Keratinocyte (primary cell): ENCODE data around the gene SSH2. TPM values are rescaled to one million over a fixed set of nuclear protein-coding genes. Genes with fewer than 3 reads are reported as not detected.

ENCODE experiments used
- DNase-seq: peaks from one replicate; pipeline ENCODE4 v3.0.0-alpha.2; 2011; ENCODE audit warnings: low read depth, missing footprints, low spot score
- FAIRE-seq: peaks from 2 replicates; lab custom pipeline; 2011; peaks lifted over from hg19 to GRCh38; lab: Jason Lieb, UNC
- H2AFZ ChIP-seq: 2 replicates; pipeline ENCODE4 v1.6.0; 2012; ENCODE audit warnings: low read length, control low read depth, inconsistent platforms; ENCODE audit not compliant: control insufficient read depth
- H3K27ac ChIP-seq: 2 replicates; pipeline ENCODE4 v1.5.1; 2011; ENCODE audit warnings: low read length; ENCODE audit not compliant: control insufficient read depth, insufficient read depth
- H3K27me3 ChIP-seq: 3 replicates; pipeline ENCODE4 v1.6.0; 2011; ENCODE audit warnings: low read length; ENCODE audit not compliant: control insufficient read depth, insufficient read depth; ENCODE audit errors: extremely low read depth
- H3K36me3 ChIP-seq, 2 experiments: 2 replicates in 1 of 2; 3 replicates in 1 of 2; pipeline ENCODE4 v1.5.1; 2011; ENCODE audit warnings: low read length in 2 of 2, mild to moderate bottlenecking in 1 of 2; ENCODE audit not compliant: control insufficient read depth in 2 of 2, insufficient read depth in 2 of 2; ENCODE audit errors: extremely low read depth in 1 of 2
- H3K4me1 ChIP-seq: 3 replicates; pipeline ENCODE4 v1.5.1; 2011; ENCODE audit warnings: low read length; ENCODE audit not compliant: control insufficient read depth, insufficient read depth; ENCODE audit errors: extremely low read depth
- H3K4me2 ChIP-seq: 3 replicates; pipeline ENCODE4 v1.6.0; 2011; ENCODE audit warnings: low read depth, low read length; ENCODE audit not compliant: control insufficient read depth, insufficient read depth; ENCODE audit errors: extremely low read depth
- H3K4me3 ChIP-seq, 3 experiments: fragments of 200-600 bp in 1 of 3; sonication (generic) in 1 of 3; 2 replicates in 2 of 3; 3 replicates in 1 of 3; pipeline ENCODE4 v1.5.1; 2011 to 2016; ENCODE audit warnings: low read length in 3 of 3, mild to moderate bottlenecking in 3 of 3, control low read depth in 2 of 3, inconsistent platforms in 1 of 3, low read depth in 1 of 3, mixed read lengths in 1 of 3, mixed run types in 1 of 3, moderate library complexity in 1 of 3; ENCODE audit not compliant: control insufficient read depth in 2 of 3, insufficient read depth in 2 of 3; ENCODE audit errors: extremely low read depth in 1 of 3
- H3K79me2 ChIP-seq: 2 replicates; pipeline ENCODE4 v1.6.0; 2012; ENCODE audit warnings: low read length; ENCODE audit not compliant: control insufficient read depth, insufficient read depth
- H3K9ac ChIP-seq: 3 replicates; pipeline ENCODE4 v1.6.0; 2011; ENCODE audit warnings: low read length; ENCODE audit not compliant: control insufficient read depth, insufficient read depth; ENCODE audit errors: extremely low read depth
- H3K9me1 ChIP-seq: 3 replicates; pipeline ENCODE4 v1.6.0; 2011; ENCODE audit warnings: low read length; ENCODE audit not compliant: control insufficient read depth, insufficient read depth; ENCODE audit errors: extremely low read depth
- H3K9me3 ChIP-seq: 2 replicates; pipeline ENCODE4 v1.5.1; 2012; ENCODE audit warnings: low read depth, low read length; ENCODE audit not compliant: control insufficient read depth
- H4K20me1 ChIP-seq: 3 replicates; pipeline ENCODE4 v1.6.0; 2011; ENCODE audit warnings: low read length; ENCODE audit not compliant: control insufficient read depth, insufficient read depth; ENCODE audit errors: extremely low read depth
- CTCF ChIP-seq, 3 experiments: IDR thresholded peaks in 1 of 3; conservative IDR thresholded peaks in 1 of 3; optimal IDR thresholded peaks in 1 of 3; 2 replicates in 2 of 3; 3 replicates in 1 of 3; pipeline versions ENCODE3 to v1.5.1; 2011; ENCODE audit warnings: low read length in 3 of 3, mild to moderate bottlenecking in 3 of 3, moderate library complexity in 2 of 3, control low read depth in 1 of 3, inconsistent platforms in 1 of 3; ENCODE audit not compliant: insufficient read depth in 2 of 3; ENCODE audit errors: extremely low read depth in 1 of 3
- EZH2 ChIP-seq: IDR thresholded peaks from one replicate; pipeline ENCODE4 v1.6.1; 2012; ENCODE audit warnings: inconsistent platforms, mild to moderate bottlenecking, low read length, moderate library complexity
- dilution Hi-C: fragments of 300-500 bp; cut with MboI; formaldehyde crosslinking; loops from one replicate; pipeline ENCODE4 v1.7.0; 2020; ENCODE audit warnings: low sequenced_read_pairs; ENCODE audit not compliant: extremely low pct_ligation_motif_present
- polyA plus RNA-seq, 5 experiments: library from polyadenylated mRNA; depleted of rRNA in 3 of 5; stranded (reverse) in 3 of 5; stranded (forward) in 1 of 5; unstranded in 1 of 5; fragments of >200 nt; gene quantifications; 1 replicate in 1 of 5; 2 replicates in 3 of 5; 3 replicates in 1 of 5; pipeline versions ENCODE4 v1.2.1 to v1.2.3, GENCODE V29; 2011 to 2012; ENCODE audit warnings: missing spikeins in 2 of 5, low read depth in 1 of 5, low replicate concordance in 1 of 5

The SSH2 gene
- polyA plus RNA-seq, 1 donor (not counting 4 experiments of a cell fraction or from before 2014, with no cell fraction given): 13.9 TPM

GRCh38 chr17:29867643-29868181, 62.3 kb downstream of the SSH2 start:
- FAIRE-seq: no peak
- Histone ChIP-seq H3K36me3 (no peaks in the 10 kb centered on the region), H3K79me2 (peaks cover 46% of the 10 kb centered on the region), H3K9me1 (no peaks in the 10 kb centered on the region), H3K9me3 (no peaks in the 10 kb centered on the region), H3K4me1 (peaks cover 12% of the 10 kb centered on the region), H3K27ac (no peak overlapping the region), H3K4me3 (no peak overlapping the region), H3K9ac (no peak overlapping the region), H2AFZ (no peak overlapping the region), H3K27me3 (no peaks in the 10 kb centered on the region), H3K4me2 (no peak overlapping the region), H4K20me1 (no peaks in the 10 kb centered on the region)
- TF ChIP-seq CTCF (optimal IDR thresholded peaks at IDR 0.05 in 1 of 3, IDR thresholded peaks at IDR 0.05 in 1 of 3, conservative IDR thresholded peaks at IDR 0.05 in 1 of 3; ENCODE audit: extremely low read depth in 1 of 3, insufficient read depth in 2 of 3, low read length in 3 of 3) (no peak), EZH2 (no peak)
- DNase-seq: no peak
- dilution Hi-C loops: no loop called here

DNA sequence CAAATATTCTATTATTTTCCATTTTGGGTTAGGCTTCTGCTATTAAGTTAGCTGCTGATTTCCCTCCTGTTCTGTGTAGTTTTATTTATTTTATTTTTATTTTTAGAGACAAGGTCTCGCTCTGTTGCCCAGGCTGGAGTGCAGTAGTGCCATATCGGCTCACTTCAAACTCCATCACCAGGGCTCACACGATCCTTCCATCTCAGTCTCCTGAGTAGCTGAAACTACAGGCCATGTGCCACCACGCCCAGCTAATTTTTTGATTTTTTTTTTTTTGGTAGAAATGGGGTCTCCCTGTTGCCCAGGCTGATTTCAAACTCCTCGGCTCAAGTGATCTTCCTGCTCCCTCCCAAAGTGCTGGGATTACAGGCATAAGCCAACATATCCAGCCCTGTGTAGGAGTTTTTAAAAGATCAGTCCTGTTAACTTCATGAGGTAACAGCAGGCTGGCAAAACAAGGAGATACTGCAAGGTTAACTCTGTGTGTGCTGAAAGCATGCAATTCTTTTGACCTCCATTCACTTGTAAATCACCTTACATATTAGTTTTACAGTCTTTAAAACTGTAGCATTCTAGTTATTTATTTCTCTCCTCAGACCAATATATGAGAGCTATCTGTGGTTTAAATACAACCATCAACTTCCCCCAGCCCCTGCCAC, 63.2 kb downstream of the SSH2 start:
- TF ChIP-seq EZH2: no peak
- TF ChIP-seq CTCF (optimal IDR thresholded peaks at IDR 0.05 in 1 of 3, IDR thresholded peaks at IDR 0.05 in 1 of 3, conservative IDR thresholded peaks at IDR 0.05 in 1 of 3; ENCODE audit: extremely low read depth in 1 of 3, insufficient read depth in 2 of 3, low read length in 3 of 3): no peak
- Histone ChIP-seq H3K9me3 (no peaks in the 10 kb centered on the region), H3K27ac (no peak overlapping the region), H3K79me2 (peaks cover 43% of the 10 kb centered on the region), H3K27me3 (no peaks in the 10 kb centered on the region), H3K9me1 (no peaks in the 10 kb centered on the region), H3K4me2 (no peak overlapping the region), H3K4me3 (no peak overlapping the region), H3K9ac (no peak overlapping the region), H4K20me1 (no peaks in the 10 kb centered on the region), H3K4me1 (peaks cover 12% of the 10 kb centered on the region), H2AFZ (no peak overlapping the region), H3K36me3 (no peaks in the 10 kb centered on the region)
- dilution Hi-C loops: no loop called here
- DNase-seq: no peak
- no peak for FAIRE-seq
